GM12878 (cell line): ENCODE results near the gene JAGN1. TPM values are rescaled to one million over a fixed set of nuclear protein-coding genes. Genes with fewer than 3 reads are reported as not detected.

Experiments used
- ATAC-seq: fragments of 200-7000 bp; cut with Tn5 transposase; 3 replicates; pipeline ENCODE4 v1.9.1; 2020; ENCODE audit warnings: mild to moderate bottlenecking, moderate library complexity
- BruUV-seq: library from RNA; stranded (reverse); fragments of 400-500 nt; replicated peaks from 2 replicates; lab custom pipeline; 2021; lab: Mats Ljungman, UMichigan
- CTCF ChIA-PET: fragments of 300-600 bp; sonication (Branson Sonifier 250); formaldehyde crosslinking; extraction: SDS; loops from one replicate; lab custom pipeline; 2021; ENCODE audit warnings: inconsistent platforms; lab: Yijun Ruan, JAX
- POLR2A ChIA-PET: fragments of 350-600 bp; formaldehyde crosslinking; extraction: SDS; loops from one replicate; lab custom pipeline; 2021; ENCODE audit warnings: inconsistent platforms; lab: Charles Lee
- RAD21 ChIA-PET: fragments of 300-600 bp; sonication (Branson Sonifier 250); formaldehyde crosslinking; loops from one replicate; lab custom pipeline; 2023; ENCODE audit warnings: antibody characterized with exemption; ENCODE audit not compliant: unreplicated experiment; lab: Charles Lee
- SMC1A ChIA-PET: fragments of 300-600 bp; sonication (Branson Sonifier 250); formaldehyde crosslinking; loops from one replicate; lab custom pipeline; 2023; ENCODE audit not compliant: unreplicated experiment, uncharacterized antibody; lab: Charles Lee
- DNase-seq: peaks from one replicate; pipeline ENCODE4 v3.0.0-alpha.2; 2011; ENCODE audit warnings: low read depth, low spot score
- FAIRE-seq: peaks from 3 replicates; lab custom pipeline; 2011; peaks lifted over from hg19 to GRCh38; lab: Jason Lieb, UNC
- H2AFZ ChIP-seq: 2 replicates; pipeline ENCODE4 v1.6.0; 2011; ENCODE audit warnings: low read depth, low read length, control low read depth; ENCODE audit not compliant: control insufficient read depth
- H3K27ac ChIP-seq: 2 replicates; pipeline ENCODE4 v1.5.1; 2011; ENCODE audit warnings: control low read depth; ENCODE audit not compliant: control insufficient read depth, insufficient read depth
- H3K27me3 ChIP-seq, 2 experiments: replicated peaks in 1 of 2; 2 replicates each; pipeline versions ENCODE4 v1.6.0 to v1.6.1; 2011; ENCODE audit warnings: low read length in 1 of 2; ENCODE audit not compliant: control insufficient read depth in 2 of 2, insufficient read depth in 2 of 2
- H3K36me3 ChIP-seq, 2 experiments: 2 replicates each; pipeline ENCODE4 v1.5.1; 2011; ENCODE audit warnings: low read length in 1 of 2; ENCODE audit not compliant: control insufficient read depth in 2 of 2, insufficient read depth in 2 of 2
- H3K4me1 ChIP-seq: 2 replicates; pipeline ENCODE4 v1.6.1; 2011; ENCODE audit warnings: mild to moderate bottlenecking, low read length, moderate library complexity, mixed read lengths; ENCODE audit not compliant: control insufficient read depth, insufficient read depth
- H3K4me2 ChIP-seq: 2 replicates; pipeline ENCODE4 v1.6.0; 2011; ENCODE audit warnings: control low read depth; ENCODE audit not compliant: control insufficient read depth, insufficient read depth
- H3K4me3 ChIP-seq: fragments of 200-600 bp; sonication (generic); 2 replicates; pipeline ENCODE4 v1.5.1; 2016
- H3K79me2 ChIP-seq: 2 replicates; pipeline ENCODE4 v1.6.0; 2011; ENCODE audit warnings: low read length; ENCODE audit not compliant: control insufficient read depth, insufficient read depth
- H3K9ac ChIP-seq: 2 replicates; pipeline ENCODE4 v1.8.0; 2011; ENCODE audit warnings: low read length, control low read depth, mixed read lengths; ENCODE audit not compliant: control insufficient read depth, insufficient read depth
- H3K9me3 ChIP-seq: replicated peaks from 3 replicates; pipeline ENCODE4 v1.5.1; 2011; ENCODE audit warnings: mild to moderate bottlenecking, low read length; ENCODE audit not compliant: control insufficient read depth, insufficient read depth
- H4K20me1 ChIP-seq: 2 replicates; pipeline ENCODE4 v1.6.0; 2011; ENCODE audit not compliant: control insufficient read depth, insufficient read depth
- BACH1 ChIP-seq: fragments of 450-650 bp; IDR thresholded peaks from 2 replicates; pipeline ENCODE4 v1.6.1; 2017; ENCODE audit warnings: mild to moderate bottlenecking, borderline replicate concordance
- FOXM1 ChIP-seq: IDR thresholded peaks from 2 replicates; pipeline ENCODE4 v1.6.1; 2012; ENCODE audit warnings: low read depth, mild to moderate bottlenecking, inconsistent platforms, low read length, moderate library complexity
- MTA2 ChIP-seq: fragments of 450-650 bp; IDR thresholded peaks from 2 replicates; pipeline ENCODE4 v1.6.1; 2016; ENCODE audit warnings: low read depth, mild to moderate bottlenecking, moderate library complexity
- POU2F2 ChIP-seq: IDR thresholded peaks from 3 replicates; pipeline ENCODE4 v1.6.1; 2011; ENCODE audit warnings: low read depth, mild to moderate bottlenecking, low read length, borderline replicate concordance
- SIX5 ChIP-seq: IDR thresholded peaks from 2 replicates; pipeline ENCODE4 v1.6.1; 2011; ENCODE audit warnings: mild to moderate bottlenecking, low read depth, low read length, moderate library complexity; ENCODE audit not compliant: severe bottlenecking
- SRF ChIP-seq, 2 experiments: IDR thresholded peaks; 2 replicates each; pipeline ENCODE4 v1.6.1; 2011; ENCODE audit warnings: low read depth in 2 of 2, low read length in 2 of 2, mild to moderate bottlenecking in 1 of 2, moderate library complexity in 1 of 2
- WGBS: methylation state at CpG from one replicate; pipeline ENCODE4 v1.1.6; 2016; ENCODE audit warnings: low lambda C conversion rate; ENCODE audit not compliant: insufficient replicate concordance, insufficient coverage; ENCODE audit errors: missing lambda C conversion rate; 5-methylcytosine and 5-hydroxymethylcytosine counted together
- in situ Hi-C: fragments of 300-500 bp; cut with MboI; formaldehyde crosslinking; loops from 9 replicates; pipeline ENCODE4 v1.14.3; 2018; ENCODE audit warnings: mixed read lengths
- intact Hi-C: fragments of 100-400 bp; cut with micrococcal nuclease; formaldehyde crosslinking; loops from one replicate; pipeline ENCODE4 v1.14.2; 2022; ENCODE audit not compliant: unreplicated experiment
- polyA plus RNA-seq, 11 experiments: library from polyadenylated mRNA; depleted of rRNA in 4 of 11; unstranded in 6 of 11; stranded (reverse) in 5 of 11; fragments of >200 nt; fragmentation: Nextera tagmentation in 4 of 11; fragmentation: Illumina TruSeq in 1 of 11; extraction: Ambion mirVana in 4 of 11; extraction: Trizol in 1 of 11; gene quantifications; 1 replicate in 1 of 11; 2 replicates in 10 of 11; pipeline versions ENCODE4 v1.2.1 to v1.2.3, GENCODE V29; 2011 to 2016; ENCODE audit warnings: inconsistent platforms in 2 of 11, missing spikeins in 2 of 11, low read depth in 1 of 11
- total RNA-seq, 4 experiments: library from RNA; depleted of rRNA in 3 of 4; stranded (reverse); fragments of >200 nt in 3 of 4; fragmentation: Illumina TruSeq in 1 of 4; extraction: Trizol in 1 of 4; gene quantifications; 2 replicates each; pipeline versions ENCODE4 v1.2.1 to v1.2.3, GENCODE V29; 2013 to 2021
- TF ChIP-seq, protein P1 (sequence below): IDR thresholded peaks from 2 replicates; pipeline ENCODE4 v1.6.1; 2012; ENCODE audit warnings: low read depth, low read length, improper control_type of control experiment
- TF ChIP-seq, protein P2 (sequence below): fragments of 450-650 bp; IDR thresholded peaks from 2 replicates; pipeline ENCODE4 v1.6.1; 2014; ENCODE audit warnings: mild to moderate bottlenecking
- TF ChIP-seq, protein P3 (sequence below), 3 experiments: IDR thresholded peaks in 2 of 3; conservative IDR thresholded peaks in 1 of 3; 2 replicates each; pipeline ENCODE4 v1.5.1; 2011; ENCODE audit warnings: low read depth in 3 of 3, low read length in 3 of 3, mild to moderate bottlenecking in 3 of 3, control low read depth in 2 of 3, moderate library complexity in 2 of 3, inconsistent platforms in 1 of 3, mixed read lengths in 1 of 3; ENCODE audit not compliant: control insufficient read depth in 2 of 3, insufficient read depth in 1 of 3; ENCODE audit errors: extremely low read depth in 1 of 3

JAGN1 gene
- total and polyA plus RNA-seq, 10 of the 15 experiments (the other 5 are each of a cell fraction or from before 2014, with no cell fraction given): 23.3 to 56.0 (median 35.4) TPM

DNA sequence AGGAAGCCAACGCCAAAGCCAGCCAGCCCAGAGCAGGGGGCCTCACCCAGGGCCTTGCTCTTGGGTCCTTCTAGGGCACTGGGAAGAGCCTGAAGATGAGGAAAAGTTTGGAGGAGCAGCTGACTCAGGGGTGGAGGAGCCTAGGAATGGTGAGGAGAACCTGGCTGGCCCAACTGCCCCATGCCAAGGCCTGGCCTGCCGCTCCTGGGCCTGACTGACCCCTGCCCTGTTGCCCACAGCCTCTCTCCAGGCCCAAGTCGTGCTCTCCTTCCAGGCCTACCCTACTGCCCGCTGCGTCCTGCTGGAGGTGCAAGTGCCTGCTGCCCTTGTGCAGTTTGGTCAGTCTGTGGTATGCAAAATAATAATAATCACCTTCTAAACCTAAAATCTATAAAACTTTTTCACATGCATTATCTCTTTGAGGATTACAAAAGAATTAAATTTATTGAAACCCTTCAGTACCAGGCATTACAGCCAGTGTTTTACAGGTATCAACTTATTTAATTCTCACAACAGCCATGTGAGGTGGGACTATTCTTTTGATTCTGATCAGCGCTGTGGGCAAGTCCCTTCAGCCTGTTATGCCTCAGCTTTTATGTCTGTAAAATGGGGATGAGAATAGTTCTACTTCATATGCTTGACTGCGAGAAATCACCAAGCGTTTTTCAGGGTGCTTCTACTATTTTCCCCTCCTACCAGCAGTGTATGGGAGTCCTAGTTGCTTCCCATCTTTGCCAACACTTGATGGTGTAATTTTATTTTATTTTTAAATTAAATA, 28.0 kb downstream of the JAGN1 start:
- ChIA-PET CTCF (no interaction called here), SMC1A (no interaction called here), RAD21 (no interaction called here), POLR2A (interaction anchor here (0.5 kb wide), 1 partner anchor 305 kb away, joined by 3 read pairs; no protein-coding TSS in a partner anchor)
- Histone ChIP-seq H3K4me2 (no peak overlapping the region), H3K27ac (no peak overlapping the region), H3K36me3 (no peaks in the 10 kb centered on the region), H3K27me3 (peaks cover 0 to 2% of the 10 kb centered on the region in 2 experiments; a peak in 1 of 4 replicates), H3K4me3 (no peak overlapping the region), H3K4me1 (peaks cover 10% of the 10 kb centered on the region), H3K9ac (no peak overlapping the region), H3K9me3 (no peaks in the 10 kb centered on the region), H3K79me2 (no peaks in the 10 kb centered on the region), H4K20me1 (no peaks in the 10 kb centered on the region), H2AFZ (no peak overlapping the region)
- BruUV-seq: no TSS peak
- WGBS: 61% methylated on average over 8 of the region's 8 CpGs
- TF ChIP-seq, protein P1, sequence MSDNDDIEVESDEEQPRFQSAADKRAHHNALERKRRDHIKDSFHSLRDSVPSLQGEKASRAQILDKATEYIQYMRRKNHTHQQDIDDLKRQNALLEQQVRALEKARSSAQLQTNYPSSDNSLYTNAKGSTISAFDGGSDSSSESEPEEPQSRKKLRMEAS: no peak
- no peak for TF ChIP-seq SRF (IDR thresholded peaks at IDR 0.05; ENCODE audit: low read depth in 2 of 2, low read length in 2 of 2)
- FAIRE-seq: no peak
- no peak for DNase-seq
- no peak for ATAC-seq
- intact Hi-C loops (no loop called here), in situ Hi-C loops (no loop called here)

DNA sequence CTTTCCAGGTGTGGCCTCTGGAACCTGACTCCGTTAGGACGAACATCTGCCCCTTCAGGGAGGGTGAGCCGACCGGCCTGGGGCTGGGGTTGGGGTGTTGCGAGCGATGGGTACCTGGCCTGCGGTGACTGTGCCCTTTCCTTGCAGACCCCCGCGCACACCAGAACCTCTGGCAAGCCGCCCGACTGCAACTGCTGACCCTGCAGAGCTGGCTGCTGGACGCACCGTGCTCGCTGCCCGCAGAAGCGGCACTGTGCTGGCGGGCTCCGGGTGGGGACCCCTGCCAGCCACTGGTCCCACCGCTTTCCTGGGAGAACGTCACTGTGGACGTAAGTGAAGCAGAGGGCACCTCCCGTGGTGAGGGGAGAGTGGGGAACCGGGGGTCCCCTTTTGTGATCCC, 37.7 kb downstream of the JAGN1 start:
- no peaks in the 10 kb centered on the region; the same call in 1 of the 2 replicates for H3K79me2 ChIP-seq
- RAD21 ChIA-PET: no interaction called here
- no peaks in the 10 kb centered on the region for H3K4me1 ChIP-seq
- BruUV-seq: no TSS peak
- SMC1A ChIA-PET: no interaction called here
- H3K9me3 ChIP-seq: no peaks in the 10 kb centered on the region
- H3K27me3 ChIP-seq: peaks cover 3% of the 10 kb centered on the region in 2 experiments; a peak in 1 of 4 replicates
- intact Hi-C loops (no loop called here), in situ Hi-C loops (no loop called here)
- ATAC-seq (no peak), FAIRE-seq (no peak), DNase-seq (no peak)
- H4K20me1 ChIP-seq: no peaks in the 10 kb centered on the region
- H3K27ac ChIP-seq: no peak overlapping the region
- no peak overlapping the region for H2AFZ ChIP-seq
- H3K36me3 ChIP-seq: no peaks in the 10 kb centered on the region
- H3K4me3 ChIP-seq: no peak overlapping the region
- H3K9ac ChIP-seq: no peak overlapping the region
- no peak overlapping the region for H3K4me2 ChIP-seq
- WGBS: 78% methylated on average over 22 of the region's 23 CpGs
- CTCF ChIA-PET: no interaction called here
- POLR2A ChIA-PET: no interaction called here
- TF ChIP-seq POU2F2 (no peak), MTA2 (no peak), FOXM1 (no peak), SIX5 (no peak), BACH1 (no peak)
- TF ChIP-seq, protein P2, sequence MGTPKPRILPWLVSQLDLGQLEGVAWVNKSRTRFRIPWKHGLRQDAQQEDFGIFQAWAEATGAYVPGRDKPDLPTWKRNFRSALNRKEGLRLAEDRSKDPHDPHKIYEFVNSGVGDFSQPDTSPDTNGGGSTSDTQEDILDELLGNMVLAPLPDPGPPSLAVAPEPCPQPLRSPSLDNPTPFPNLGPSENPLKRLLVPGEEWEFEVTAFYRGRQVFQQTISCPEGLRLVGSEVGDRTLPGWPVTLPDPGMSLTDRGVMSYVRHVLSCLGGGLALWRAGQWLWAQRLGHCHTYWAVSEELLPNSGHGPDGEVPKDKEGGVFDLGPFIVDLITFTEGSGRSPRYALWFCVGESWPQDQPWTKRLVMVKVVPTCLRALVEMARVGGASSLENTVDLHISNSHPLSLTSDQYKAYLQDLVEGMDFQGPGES: no peak
- TF ChIP-seq, protein P3, sequence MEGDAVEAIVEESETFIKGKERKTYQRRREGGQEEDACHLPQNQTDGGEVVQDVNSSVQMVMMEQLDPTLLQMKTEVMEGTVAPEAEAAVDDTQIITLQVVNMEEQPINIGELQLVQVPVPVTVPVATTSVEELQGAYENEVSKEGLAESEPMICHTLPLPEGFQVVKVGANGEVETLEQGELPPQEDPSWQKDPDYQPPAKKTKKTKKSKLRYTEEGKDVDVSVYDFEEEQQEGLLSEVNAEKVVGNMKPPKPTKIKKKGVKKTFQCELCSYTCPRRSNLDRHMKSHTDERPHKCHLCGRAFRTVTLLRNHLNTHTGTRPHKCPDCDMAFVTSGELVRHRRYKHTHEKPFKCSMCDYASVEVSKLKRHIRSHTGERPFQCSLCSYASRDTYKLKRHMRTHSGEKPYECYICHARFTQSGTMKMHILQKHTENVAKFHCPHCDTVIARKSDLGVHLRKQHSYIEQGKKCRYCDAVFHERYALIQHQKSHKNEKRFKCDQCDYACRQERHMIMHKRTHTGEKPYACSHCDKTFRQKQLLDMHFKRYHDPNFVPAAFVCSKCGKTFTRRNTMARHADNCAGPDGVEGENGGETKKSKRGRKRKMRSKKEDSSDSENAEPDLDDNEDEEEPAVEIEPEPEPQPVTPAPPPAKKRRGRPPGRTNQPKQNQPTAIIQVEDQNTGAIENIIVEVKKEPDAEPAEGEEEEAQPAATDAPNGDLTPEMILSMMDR (IDR thresholded peaks at IDR 0.05 in 2 of 3, conservative IDR thresholded peaks at IDR 0.05 in 1 of 3; ENCODE audit: control insufficient read depth in 2 of 3, extremely low read depth in 1 of 3, insufficient read depth in 1 of 3, low read depth in 3 of 3, low read length in 3 of 3): no peak
